Measurements from ENCODE around the gene APOD.

The APOD gene

GRCh38 chr3:195550723-195551122, 33.0 kb downstream of the APOD start:
- DNase-seq = no peak

DNA sequence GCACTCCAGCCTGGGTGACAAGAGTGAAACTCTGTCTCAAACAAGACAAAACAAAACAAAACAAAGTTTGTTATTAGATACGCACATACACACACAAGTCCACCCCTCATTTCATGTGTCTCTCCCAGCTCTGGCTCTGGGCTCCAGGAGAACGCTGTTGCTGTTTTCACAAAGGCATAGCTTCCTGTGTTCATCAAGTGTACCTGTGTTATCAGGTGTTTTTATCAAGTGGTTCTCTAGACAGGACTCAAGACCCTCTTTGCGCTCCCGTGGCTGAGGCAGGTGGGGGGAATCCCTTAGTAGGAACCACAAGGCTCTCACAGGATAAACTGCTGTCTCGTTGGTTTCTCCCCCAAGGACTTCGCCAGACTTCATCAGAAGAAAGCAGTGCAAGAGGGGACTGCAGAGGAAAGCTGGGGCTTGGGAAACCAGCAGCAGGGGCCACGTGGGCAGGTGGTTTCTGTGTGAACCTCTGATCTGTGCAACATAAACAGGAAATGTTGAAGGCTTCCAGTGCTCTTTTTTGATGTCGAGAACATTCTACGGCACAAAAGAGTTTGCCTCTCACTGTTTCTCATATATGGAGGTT, 33.7 kb downstream of the APOD start:
- DNase-seq = peak; percentile 84

GRCh38 chr3:195548987-195549386, 34.8 kb downstream of the APOD start:
- DNase-seq = no peak

DNA sequence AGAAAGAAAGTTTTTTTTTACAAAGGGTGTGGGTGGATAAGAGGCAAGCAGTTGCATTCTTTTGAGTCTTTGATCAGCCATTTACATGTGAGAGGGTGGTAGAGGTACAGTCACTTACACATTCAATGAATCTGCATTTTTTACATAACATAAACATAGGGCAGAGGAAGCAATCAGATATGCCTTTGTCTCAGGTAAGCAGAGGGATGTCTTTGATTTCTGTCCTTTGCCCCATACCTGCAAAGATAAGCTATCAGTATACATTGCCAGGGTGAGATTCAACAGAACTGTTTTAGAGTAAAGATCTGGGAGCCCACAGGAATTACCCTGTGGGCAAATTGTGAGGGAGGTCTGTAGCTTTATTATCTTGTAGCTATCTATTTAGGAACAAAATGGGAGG, 35.2 kb downstream of the APOD start:
- DNase-seq = no peak

DNA sequence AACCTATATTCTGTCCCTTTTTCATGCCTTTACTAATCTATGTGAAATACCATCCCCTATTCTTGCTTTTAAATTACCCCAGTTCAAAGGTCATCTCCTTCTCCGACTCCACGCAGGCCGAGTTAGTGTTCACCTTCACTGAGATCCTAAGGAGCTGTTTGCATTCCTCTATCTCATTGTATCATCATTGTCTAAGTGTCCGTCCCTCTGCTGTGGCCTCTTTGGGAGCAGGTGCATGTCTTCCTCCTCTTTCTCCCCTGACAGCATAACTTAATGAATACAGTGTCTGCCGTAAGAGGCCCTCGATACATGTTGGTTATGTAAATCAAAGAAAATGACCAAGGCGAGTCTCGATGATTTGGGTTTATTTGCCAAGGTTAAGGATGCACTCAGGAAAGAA, 35.7 kb downstream of the APOD start:
- no peak for DNase-seq

DNA sequence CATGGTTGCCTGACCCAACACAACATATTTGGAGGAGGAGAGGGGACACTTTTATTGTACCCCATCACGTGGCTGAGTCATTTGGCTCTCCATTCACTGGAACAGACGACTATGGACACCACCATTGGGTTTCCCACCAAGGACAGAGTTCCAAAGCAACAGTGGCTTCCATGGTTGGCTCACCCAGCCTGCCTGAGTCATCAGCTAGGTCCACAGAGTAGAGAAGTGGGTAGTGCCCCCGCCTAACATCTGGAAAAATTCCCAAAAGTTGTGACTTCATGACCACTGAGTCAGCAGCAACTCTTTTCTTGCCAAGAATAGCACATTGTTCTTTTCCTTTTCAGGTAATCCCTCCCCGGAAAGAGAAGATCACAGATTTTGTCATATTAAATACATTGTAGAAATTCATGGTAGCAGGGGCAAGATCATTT, 37.6 kb downstream of the APOD start:
- DNase-seq = no peak

- no peak for DNase-seq
Observed at GRCh38 chr3:195544634-195545033, 39.1 kb downstream of the APOD start.

DNA sequence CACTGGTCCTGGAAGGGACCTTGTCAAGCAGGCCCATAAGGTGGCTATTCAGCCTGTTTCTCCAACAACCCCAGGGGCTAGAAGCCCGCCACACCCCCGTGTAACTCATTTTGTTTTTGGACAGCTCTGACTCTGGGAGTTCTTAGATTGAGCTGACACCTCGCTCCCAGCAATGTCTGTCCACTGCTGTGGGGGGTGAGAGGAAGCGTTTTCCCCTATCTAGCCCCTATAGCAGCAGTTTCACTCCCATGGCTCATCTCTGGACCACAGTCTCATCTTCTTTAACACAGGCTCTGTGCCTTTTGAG, 39.6 kb downstream of the APOD start:
- DNase-seq = no peak

DNA sequence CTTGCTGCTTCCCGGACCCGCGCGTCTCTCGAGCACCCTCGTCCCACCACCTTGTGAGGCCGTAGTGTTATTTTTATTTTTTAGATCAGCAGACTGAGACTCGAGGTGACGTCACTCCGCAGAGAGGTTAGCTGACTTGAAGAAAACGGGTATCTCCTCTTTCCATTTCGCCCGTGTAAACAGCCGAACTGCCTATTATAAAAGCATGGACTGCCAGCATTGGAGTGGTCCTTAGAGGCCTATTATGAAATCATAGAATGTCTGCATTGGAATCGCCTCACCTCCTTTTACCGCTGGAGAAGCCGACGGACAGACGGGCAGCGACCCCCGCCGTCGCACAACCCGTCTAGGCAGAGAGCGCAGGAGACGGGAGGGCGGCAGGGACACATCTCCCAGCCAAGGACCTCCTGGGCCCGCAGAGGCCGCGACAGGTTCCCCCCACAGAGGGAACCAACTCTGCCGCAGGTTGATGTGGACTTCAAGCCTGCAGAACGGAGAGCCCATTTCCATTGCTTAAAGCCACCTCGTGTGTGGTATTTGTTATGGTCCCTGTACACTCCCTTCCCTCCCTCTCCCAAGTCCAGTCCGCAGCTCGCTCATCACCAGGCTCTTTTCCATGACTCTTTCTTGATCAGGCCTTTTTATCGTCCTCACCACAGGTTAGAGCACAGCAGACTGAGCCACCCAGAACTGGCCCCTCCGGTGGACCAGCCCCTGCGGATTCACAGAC, 40.1 kb downstream of the APOD start:
- peak; percentile 92 for DNase-seq

- peak; percentile 92 for DNase-seq
Observed at GRCh38 chr3:195542698-195543499, 40.8 kb downstream of the APOD start, which contains the start of gene PPP1R2. PPP1R2 (minus strand) TSS chr3:195543325; CDS start chr3:195543025, 300 bp downstream.

DNA sequence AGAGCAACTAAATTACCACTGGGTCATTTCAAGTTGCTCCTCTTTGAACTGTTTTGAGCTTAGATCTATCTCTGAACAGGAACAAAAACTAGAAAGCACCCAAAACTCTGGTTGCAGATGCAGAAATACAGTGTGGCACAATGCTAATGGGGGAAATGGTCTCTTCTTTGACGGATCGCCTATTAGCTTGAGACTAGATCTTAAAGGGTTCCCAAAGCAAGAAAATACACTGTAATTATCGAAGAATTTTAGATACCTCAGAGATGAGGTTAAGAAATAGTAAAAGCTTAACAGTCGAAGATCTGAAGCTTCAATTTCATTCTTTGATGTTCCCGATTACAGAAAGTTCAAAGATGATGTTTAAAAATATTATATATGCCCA, 41.4 kb downstream of the APOD start:
- no peak for DNase-seq

- peak; percentile 82 for DNase-seq
Observed at GRCh38 chr3:195540511-195540910, 43.2 kb downstream of the APOD start.

DNA sequence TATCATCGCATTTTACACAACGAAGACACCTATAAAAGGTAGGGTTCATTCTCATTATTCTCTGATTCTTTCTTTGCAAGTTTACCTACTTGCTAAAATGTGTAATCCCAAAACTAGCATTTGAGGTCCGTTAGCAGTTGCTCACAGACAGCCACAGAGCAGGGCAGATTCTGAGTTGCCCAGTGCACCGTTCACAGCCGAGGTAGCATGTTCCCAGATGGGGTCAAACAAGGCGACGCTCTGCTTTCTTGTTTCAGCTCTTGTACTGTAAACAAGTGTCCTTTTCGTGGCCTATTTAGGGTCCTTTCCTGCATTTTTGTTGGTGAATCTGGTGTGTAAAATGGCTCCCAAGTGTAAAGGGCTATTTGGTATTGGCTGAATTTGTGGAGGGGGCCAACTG, 43.7 kb downstream of the APOD start:
- DNase-seq = no peak

DNA sequence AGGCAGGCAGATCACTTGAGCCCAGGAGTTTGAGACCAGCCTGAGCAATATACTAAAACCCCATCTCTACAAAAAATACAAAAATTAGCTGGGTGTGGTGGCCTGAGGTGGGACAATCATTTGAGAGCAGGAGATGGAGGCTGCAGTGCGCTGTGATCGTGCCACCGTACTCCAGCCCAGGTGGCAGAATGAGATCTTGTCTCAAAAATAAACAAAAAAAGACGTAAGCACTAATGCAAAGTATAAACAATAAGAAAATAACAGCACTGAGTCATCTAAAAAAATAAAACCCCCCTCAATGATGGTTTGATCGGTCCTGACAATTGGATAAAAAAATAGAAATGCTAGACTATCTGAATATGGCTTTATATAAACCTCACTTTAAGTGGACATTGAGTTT, 44.3 kb downstream of the APOD start:
- DNase-seq = no peak

GRCh38 chr3:195537995-195538394, 45.7 kb downstream of the APOD start:
- DNase-seq = no peak

DNA sequence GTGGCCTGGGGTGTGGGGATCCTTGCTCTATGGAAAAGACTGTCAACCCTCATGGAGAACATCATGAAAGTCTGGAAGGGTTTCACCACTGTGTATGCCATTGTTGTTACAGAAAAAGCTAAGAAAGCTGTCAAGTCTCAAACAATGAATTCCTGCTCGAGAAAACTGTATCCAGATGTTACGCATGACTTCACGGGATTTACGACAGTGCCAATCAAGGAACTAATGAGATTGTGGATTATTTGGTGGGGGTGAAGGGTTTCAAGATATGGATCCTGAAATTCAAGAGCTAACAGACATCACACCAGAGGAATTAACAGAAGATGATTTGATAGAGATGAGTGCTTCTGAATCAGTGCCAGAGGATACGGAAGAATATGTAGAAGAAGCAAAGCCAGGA, 48.4 kb downstream of the APOD start:
- no peak for DNase-seq

DNA sequence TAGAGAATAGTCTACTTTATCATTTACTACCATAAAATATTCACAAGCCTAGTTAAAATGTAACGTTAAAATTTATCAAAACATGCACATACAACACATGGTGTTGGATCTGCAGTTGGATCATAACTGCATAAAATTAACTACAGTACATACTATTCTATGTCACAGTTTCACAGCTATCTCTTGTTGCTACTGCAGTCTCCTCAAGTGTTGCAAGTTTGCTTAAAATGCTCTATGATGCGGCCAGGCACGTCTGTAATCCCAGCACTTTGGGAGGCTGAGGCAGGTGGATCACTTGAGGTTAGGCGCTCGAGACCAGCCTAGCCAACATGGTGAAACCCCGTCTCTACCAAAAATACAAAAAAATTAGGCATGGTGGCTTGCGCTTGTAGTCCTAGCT, 50.9 kb downstream of the APOD start:
- no peak for DNase-seq

- DNase-seq = no peak
Observed at GRCh38 chr3:195532345-195532744, 51.4 kb downstream of the APOD start.

DNA sequence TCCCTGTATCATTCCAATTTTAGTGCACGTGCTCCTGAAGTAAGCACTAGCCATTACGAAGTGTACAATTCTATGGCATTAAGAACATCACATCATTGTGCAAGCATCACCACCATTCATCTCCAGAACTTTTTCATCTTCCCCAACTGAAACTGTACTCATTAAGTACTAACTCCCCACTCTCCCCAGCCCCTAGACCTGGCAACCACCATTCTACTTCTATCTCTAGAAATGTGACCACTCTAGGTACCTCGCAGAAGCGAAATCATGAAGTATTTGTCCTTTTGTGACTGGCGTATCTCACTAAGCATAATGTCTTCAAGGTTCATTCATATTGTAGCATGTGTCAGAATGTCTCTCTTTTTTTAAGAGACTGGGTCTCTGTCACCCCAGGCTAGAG, 52.1 kb downstream of the APOD start:
- no peak for DNase-seq

GRCh38 chr3:195526492-195526891, 57.2 kb downstream of the APOD start:
- no peak for DNase-seq

- DNase-seq = no peak
Observed at GRCh38 chr3:195524171-195524896, 59.4 kb downstream of the APOD start.

- DNase-seq = peak; percentile 21
Observed at GRCh38 chr3:195522254-195523023, 61.3 kb downstream of the APOD start.

Data from DMS79 (cell line).